Right lobe of liver (tissue), 6 donors: Measurements from ENCODE around the gene HPN. TPM values are rescaled to one million over a fixed set of nuclear protein-coding genes. Genes with fewer than 3 reads are reported as not detected.

ENCODE experiments used
- ATAC-seq, 4 donors: fragments of 200-7000 bp; cut with Tn5 transposase; one replicate each; pipeline ENCODE4 v1.9.1; 2020; ENCODE audit warnings: mild to moderate bottlenecking in 4 of 4, moderate library complexity in 4 of 4
- DNase-seq, 3 donors: peaks; one replicate each; pipeline ENCODE4 v3.0.0-alpha.2; 2020
- H3K27ac ChIP-seq, 3 donors: fragments of 200-600 bp; one replicate each; pipeline ENCODE4 v1.8.0; 2022
- H3K27me3 ChIP-seq, 2 donors: fragments of 200-600 bp; one replicate each; pipeline ENCODE4 v1.8.0; 2022
- H3K36me3 ChIP-seq, 4 donors: fragments of 200-600 bp; sonication (generic) in 1 of 4; one replicate each; pipeline versions ENCODE4 v1.5.1 to v1.8.0; 2017 to 2022; ENCODE audit warnings: control low read depth in 1 of 4
- H3K4me1 ChIP-seq, 4 donors: fragments of 200-600 bp; sonication (generic) in 1 of 4; one replicate each; pipeline versions ENCODE4 v1.5.1 to v1.8.0; 2017 to 2022; ENCODE audit warnings: control low read depth in 1 of 4
- H3K4me3 ChIP-seq, 3 donors: fragments of 200-600 bp; one replicate each; pipeline ENCODE4 v1.8.0; 2022
- H3K9me3 ChIP-seq, 4 donors: fragments of 200-600 bp; sonication (generic) in 1 of 4; one replicate each; pipeline versions ENCODE4 v1.5.1 to v1.8.0; 2017 to 2022; ENCODE audit warnings: control low read depth in 1 of 4
- CTCF ChIP-seq, 4 donors: fragments of 200-600 bp in 3 of 4; fragments of 450-650 bp in 1 of 4; IDR thresholded peaks; one replicate each; pipeline versions ENCODE4 v1.5.1 to v1.8.0; 2016 to 2022; ENCODE audit warnings: antibody characterized with exemption in 4 of 4, mild to moderate bottlenecking in 2 of 4
- POLR2A ChIP-seq: fragments of 450-650 bp; IDR thresholded peaks from one replicate; pipeline ENCODE4 v1.6.1; 2017; ENCODE audit warnings: antibody characterized with exemption, mild to moderate bottlenecking
- WGBS: methylation state at CpG from one replicate; pipeline ENCODE4 v1.1.6; 2018; ENCODE audit warnings: low coverage, low lambda C conversion rate; ENCODE audit not compliant: insufficient coverage; ENCODE audit errors: missing lambda C conversion rate; 5-methylcytosine and 5-hydroxymethylcytosine counted together
- intact Hi-C, 2 donors: fragments of 100-400 bp; cut with DNase I; formaldehyde crosslinking; loops; one replicate each; pipeline versions ENCODE4 v1.11.2 to v1.14.1; 2022
- total RNA-seq, 6 experiments: library from RNA; depleted of rRNA in 2 of 6; stranded (reverse); fragments of >200 nt in 2 of 6; fragmentation: NEBNext Ultra II Directional in 3 of 6; extraction: Animal tissue kit (Norgen Biotek cat#: 25700) in 3 of 6; gene quantifications; one replicate each; pipeline versions ENCODE4 v1.1.0 to v1.2.4, GENCODE V29; 2016 to 2023
- donor health status: DM: no; HTN: yes; CAD: no.
- donor health status: DM: no; HTN: no; CAD: no.
- donor health status: DM: no; HTN: no; CAD: no.
- donor health status: DM: no; HTN: yes; CAD: no.
- donor health status: DM: no; HTN: yes; CAD: no.

The HPN gene
- total RNA-seq, 6 experiments from 2014 or later, result 285 to 486 (median 374) TPM

GRCh38 chr19:35105047-35105410 is 63.5 kb downstream of the HPN start:
- intact Hi-C loops, result no loop called here
- no peaks in the 10 kb centered on the region for H3K36me3 ChIP-seq
- 89% methylated on average over 3 of the region's 6 CpGs for WGBS
- no peaks in the 10 kb centered on the region for H3K4me1 ChIP-seq
- no peak overlapping the region for H3K4me3 ChIP-seq
- no peaks in the 10 kb centered on the region for H3K27me3 ChIP-seq
- TF ChIP-seq POLR2A, result no peak
- no peak for TF ChIP-seq CTCF (IDR thresholded peaks at IDR 0.05)
- no peaks in the 10 kb centered on the region for H3K9me3 ChIP-seq
- ATAC-seq (no peak), DNase-seq (no peak)
- H3K27ac ChIP-seq, result no peak overlapping the region

GRCh38 chr19:35105411-35106290 is 64.1 kb downstream of the HPN start:
- ATAC-seq (no peak), DNase-seq (no peak)
- TF ChIP-seq POLR2A, result no peak
- TF ChIP-seq CTCF (IDR thresholded peaks at IDR 0.05), result no peak
- Histone ChIP-seq H3K9me3 (no peaks in the 10 kb centered on the region), H3K27me3 (no peaks in the 10 kb centered on the region), H3K36me3 (no peaks in the 10 kb centered on the region), H3K4me1 (no peaks in the 10 kb centered on the region), H3K27ac (no peak overlapping the region), H3K4me3 (no peak overlapping the region)
- 86% methylated on average over 30 of the region's 30 CpGs for WGBS
- intact Hi-C loops, result no loop called here

- TF ChIP-seq CTCF (IDR thresholded peaks at IDR 0.05) (no peak), POLR2A (no peak)
- H3K9me3 ChIP-seq, result no peaks in the 10 kb centered on the region
- H3K27ac ChIP-seq, result no peak overlapping the region
- H3K36me3 ChIP-seq, result no peaks in the 10 kb centered on the region
- no peaks in the 10 kb centered on the region for H3K27me3 ChIP-seq
- WGBS, result no CpG with 5 or more reads among the region's 9 CpGs
- no peak for DNase-seq
- H3K4me3 ChIP-seq, result no peak overlapping the region
- no peaks in the 10 kb centered on the region for H3K4me1 ChIP-seq
- intact Hi-C loops, result no loop called here
- ATAC-seq, result no peak
Observed at GRCh38 chr19:35106291-35106583, 64.7 kb downstream of the HPN start.

GRCh38 chr19:35106898-35107541 is 65.5 kb downstream of the HPN start:
- Histone ChIP-seq H3K27me3 (no peaks in the 10 kb centered on the region), H3K36me3 (no peaks in the 10 kb centered on the region), H3K9me3 (no peaks in the 10 kb centered on the region), H3K4me3 (no peak overlapping the region), H3K27ac (no peak overlapping the region), H3K4me1 (no peaks in the 10 kb centered on the region)
- DNase-seq, result no peak
- intact Hi-C loops, result no loop called here
- WGBS, result 100% methylated on average over 1 of the region's 2 CpGs
- TF ChIP-seq POLR2A (no peak), CTCF (IDR thresholded peaks at IDR 0.05) (no peak)
- no peak for ATAC-seq
